ENCODE results near the gene PAPPA2. TPM values are rescaled to one million over a fixed set of nuclear protein-coding genes. Genes with fewer than 3 reads are reported as not detected.

The PAPPA2 gene
- total RNA-seq, 4 donors from 2014 or later = 0.07 to 0.97 (median 0.14) TPM

DNA sequence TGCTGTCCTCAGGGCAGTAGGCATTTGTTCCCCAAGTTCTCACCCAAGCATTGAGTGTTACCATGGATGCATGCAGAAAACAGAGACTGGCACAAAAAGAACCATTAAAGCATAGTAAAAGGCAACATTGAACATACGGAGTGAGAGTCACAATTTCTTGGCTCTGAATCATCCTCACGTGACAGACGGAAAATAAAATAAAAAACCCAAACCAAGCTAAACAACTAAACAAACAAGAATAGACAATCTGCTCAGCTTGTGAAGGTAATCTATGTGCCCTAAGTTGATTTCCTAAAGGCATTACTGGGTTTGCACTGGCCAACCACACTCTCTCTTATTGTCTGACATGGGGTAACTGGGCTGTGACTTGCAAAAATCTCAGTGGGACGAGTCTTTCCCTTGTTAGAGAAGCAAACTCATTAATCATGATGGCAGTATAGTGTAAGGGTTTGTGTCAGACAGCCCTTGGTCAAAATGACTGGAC is 395.5 kb downstream of the PAPPA2 start:
- no peak for TF ChIP-seq POLR2A (IDR thresholded peaks at IDR 0.05)
- TF ChIP-seq, protein P1, sequence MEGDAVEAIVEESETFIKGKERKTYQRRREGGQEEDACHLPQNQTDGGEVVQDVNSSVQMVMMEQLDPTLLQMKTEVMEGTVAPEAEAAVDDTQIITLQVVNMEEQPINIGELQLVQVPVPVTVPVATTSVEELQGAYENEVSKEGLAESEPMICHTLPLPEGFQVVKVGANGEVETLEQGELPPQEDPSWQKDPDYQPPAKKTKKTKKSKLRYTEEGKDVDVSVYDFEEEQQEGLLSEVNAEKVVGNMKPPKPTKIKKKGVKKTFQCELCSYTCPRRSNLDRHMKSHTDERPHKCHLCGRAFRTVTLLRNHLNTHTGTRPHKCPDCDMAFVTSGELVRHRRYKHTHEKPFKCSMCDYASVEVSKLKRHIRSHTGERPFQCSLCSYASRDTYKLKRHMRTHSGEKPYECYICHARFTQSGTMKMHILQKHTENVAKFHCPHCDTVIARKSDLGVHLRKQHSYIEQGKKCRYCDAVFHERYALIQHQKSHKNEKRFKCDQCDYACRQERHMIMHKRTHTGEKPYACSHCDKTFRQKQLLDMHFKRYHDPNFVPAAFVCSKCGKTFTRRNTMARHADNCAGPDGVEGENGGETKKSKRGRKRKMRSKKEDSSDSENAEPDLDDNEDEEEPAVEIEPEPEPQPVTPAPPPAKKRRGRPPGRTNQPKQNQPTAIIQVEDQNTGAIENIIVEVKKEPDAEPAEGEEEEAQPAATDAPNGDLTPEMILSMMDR (IDR thresholded peaks at IDR 0.05) = no peak
- DNase-seq (ENCODE audit: low spot score in 2 of 2) = no peak
- H3K4me3 ChIP-seq (ENCODE audit: low read depth, poor library complexity, severe bottlenecking) = no peak overlapping the region
- intact Hi-C loops (cut with DNase I; ENCODE audit: low total_unique reads) = no loop called here
- 24 to 27% methylated on average over 4 of the region's 4 CpGs for WGBS, 2 donors

GRCh38 chr1:176863613-176864012 is 400.6 kb downstream of the PAPPA2 start:
- H3K4me3 ChIP-seq (ENCODE audit: low read depth, poor library complexity, severe bottlenecking) = no peak overlapping the region
- 71 to 74% methylated on average over 4 of the region's 4 CpGs for WGBS, 2 donors
- intact Hi-C loops (cut with DNase I; ENCODE audit: low total_unique reads) = no loop called here
- DNase-seq (ENCODE audit: low spot score in 2 of 2) = no peak
- TF ChIP-seq POLR2A (IDR thresholded peaks at IDR 0.05) = no peak
- TF ChIP-seq, protein P1 (IDR thresholded peaks at IDR 0.05) = no peak

- 93 to 95% methylated on average over 9 of the region's 9 CpGs for WGBS, 2 donors
- H3K4me3 ChIP-seq (ENCODE audit: low read depth, poor library complexity, severe bottlenecking) = no peak overlapping the region
- no peak for DNase-seq (ENCODE audit: low spot score in 2 of 2)
- intact Hi-C loops (cut with DNase I; ENCODE audit: low total_unique reads) = no loop called here
- TF ChIP-seq, protein P1 (IDR thresholded peaks at IDR 0.05) = no peak
- no peak for TF ChIP-seq POLR2A (IDR thresholded peaks at IDR 0.05)
These were observed 401.2 kb downstream of the PAPPA2 start for GRCh38 chr1:176864211-176864610.

GRCh38 chr1:176866011-176866714 is 403.2 kb downstream of the PAPPA2 start:
- intact Hi-C loops (cut with DNase I; ENCODE audit: low total_unique reads) = no loop called here
- no peak for DNase-seq (ENCODE audit: low spot score in 2 of 2)
- WGBS, 2 donors = 40 to 53% methylated on average over 1 of the region's 1 CpG

DNA sequence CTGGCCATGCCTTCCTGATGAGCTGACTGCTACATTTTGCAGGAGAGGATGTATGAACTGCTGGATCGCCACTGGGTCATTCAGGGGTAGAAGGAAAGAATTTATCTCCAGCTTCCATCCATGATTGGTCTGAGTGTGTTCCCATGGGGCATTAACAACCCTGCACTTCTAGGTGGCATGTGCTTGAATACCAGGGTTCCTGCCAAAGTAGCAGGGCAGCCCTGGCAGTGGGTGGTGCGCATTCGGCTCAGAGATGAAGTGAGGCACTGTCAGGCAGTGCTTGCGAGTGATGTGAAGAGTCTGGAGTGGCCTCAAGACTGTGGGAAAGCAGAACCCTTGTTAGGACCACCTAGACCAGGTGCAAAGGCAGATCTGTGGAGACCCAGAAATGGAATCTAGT is 406.6 kb downstream of the PAPPA2 start:
- intact Hi-C loops (cut with DNase I; ENCODE audit: low total_unique reads) = no loop called here
- H3K4me3 ChIP-seq (ENCODE audit: low read depth, poor library complexity, severe bottlenecking) = no peak overlapping the region
- DNase-seq (ENCODE audit: low spot score in 2 of 2) = no peak
- no peak for TF ChIP-seq POLR2A (IDR thresholded peaks at IDR 0.05)
- TF ChIP-seq, protein P1 (IDR thresholded peaks at IDR 0.05) = no peak
- WGBS, 2 donors = 91 to 96% methylated on average over 4 of the region's 4 CpGs

More at GRCh38 chr1:176866011-176866714, 403.2 kb downstream of the PAPPA2 start:
- H3K4me3 ChIP-seq (ENCODE audit: low read depth, poor library complexity, severe bottlenecking) = no peak overlapping the region
- no peak for TF ChIP-seq POLR2A (IDR thresholded peaks at IDR 0.05)
- TF ChIP-seq, protein P1 (IDR thresholded peaks at IDR 0.05) = no peak

Data from lower leg skin (tissue), 4 donors.